Upper lobe of right lung (tissue), 1 donor: ENCODE results near the gene DARS1. TPM values are rescaled to one million over a fixed set of nuclear protein-coding genes. Genes with fewer than 3 reads are reported as not detected.

Experiments used
- ATAC-seq: fragments of 200-7000 bp; cut with Tn5 transposase; one replicate; pipeline ENCODE4 v1.9.1; 2020; ENCODE audit warnings: mild to moderate bottlenecking, moderate library complexity
- DNase-seq: peaks from one replicate; pipeline ENCODE4 v3.0.0-alpha.2; 2020
- H3K27ac ChIP-seq: fragments of 200-600 bp; one replicate; pipeline ENCODE4 v1.8.0; 2022
- H3K27me3 ChIP-seq: fragments of 200-600 bp; one replicate; pipeline ENCODE4 v1.8.0; 2022; ENCODE audit warnings: mild to moderate bottlenecking
- H3K36me3 ChIP-seq: fragments of 200-600 bp; one replicate; pipeline ENCODE4 v1.8.0; 2022
- H3K4me1 ChIP-seq: fragments of 200-600 bp; one replicate; pipeline ENCODE4 v1.8.0; 2022
- H3K4me3 ChIP-seq: fragments of 200-600 bp; one replicate; pipeline ENCODE4 v1.8.0; 2022; ENCODE audit warnings: mild to moderate bottlenecking
- H3K9me3 ChIP-seq: fragments of 200-600 bp; one replicate; pipeline ENCODE4 v1.8.0; 2022
- intact Hi-C: fragments of 100-400 bp; cut with DNase I; formaldehyde crosslinking; loops from one replicate; pipeline ENCODE4 v1.11.0; 2022
- total RNA-seq: library from RNA; stranded (reverse); fragmentation: NEBNext Ultra II Directional; extraction: Animal tissue kit (Norgen Biotek cat#: 25700); gene quantifications from one replicate; pipeline ENCODE4 v1.2.1, GENCODE V29; 2021
- TF ChIP-seq, protein P1 (sequence below): fragments of 200-600 bp; IDR thresholded peaks from one replicate; pipeline ENCODE4 v1.8.0; 2022; ENCODE audit warnings: antibody characterized with exemption
- donor health status: DM: no; HTN: yes; CAD: no; lungs with severe emphysema.

The DARS1 gene
- total RNA-seq, 1 donor from 2014 or later = 55.3 TPM

DNA sequence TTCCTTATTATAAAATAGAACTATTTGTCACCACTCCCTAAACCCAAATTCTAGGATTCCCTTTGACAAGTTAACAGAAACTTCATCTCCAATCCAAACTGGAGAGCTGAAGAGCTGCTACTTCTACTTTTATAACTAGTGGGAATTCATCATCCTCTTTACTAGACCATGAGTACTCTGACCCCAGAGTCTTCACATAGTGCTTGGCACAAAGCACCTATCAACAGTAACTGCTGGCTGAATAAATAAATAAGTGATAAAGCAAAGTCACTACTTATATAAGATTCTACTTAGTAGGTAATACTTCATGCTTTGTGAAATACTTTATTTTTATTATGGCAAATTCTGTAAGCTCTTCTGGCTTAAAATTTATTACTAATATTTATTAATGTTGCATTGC lies 49.5 kb downstream of the DARS1 start:
- ATAC-seq (no peak), DNase-seq (no peak)
- H3K36me3 ChIP-seq = peaks cover 27% of the 10 kb centered on the region
- no peaks in the 10 kb centered on the region for H3K4me1 ChIP-seq
- no peak overlapping the region for H3K4me3 ChIP-seq
- no peak overlapping the region for H3K27ac ChIP-seq
- TF ChIP-seq, protein P1, sequence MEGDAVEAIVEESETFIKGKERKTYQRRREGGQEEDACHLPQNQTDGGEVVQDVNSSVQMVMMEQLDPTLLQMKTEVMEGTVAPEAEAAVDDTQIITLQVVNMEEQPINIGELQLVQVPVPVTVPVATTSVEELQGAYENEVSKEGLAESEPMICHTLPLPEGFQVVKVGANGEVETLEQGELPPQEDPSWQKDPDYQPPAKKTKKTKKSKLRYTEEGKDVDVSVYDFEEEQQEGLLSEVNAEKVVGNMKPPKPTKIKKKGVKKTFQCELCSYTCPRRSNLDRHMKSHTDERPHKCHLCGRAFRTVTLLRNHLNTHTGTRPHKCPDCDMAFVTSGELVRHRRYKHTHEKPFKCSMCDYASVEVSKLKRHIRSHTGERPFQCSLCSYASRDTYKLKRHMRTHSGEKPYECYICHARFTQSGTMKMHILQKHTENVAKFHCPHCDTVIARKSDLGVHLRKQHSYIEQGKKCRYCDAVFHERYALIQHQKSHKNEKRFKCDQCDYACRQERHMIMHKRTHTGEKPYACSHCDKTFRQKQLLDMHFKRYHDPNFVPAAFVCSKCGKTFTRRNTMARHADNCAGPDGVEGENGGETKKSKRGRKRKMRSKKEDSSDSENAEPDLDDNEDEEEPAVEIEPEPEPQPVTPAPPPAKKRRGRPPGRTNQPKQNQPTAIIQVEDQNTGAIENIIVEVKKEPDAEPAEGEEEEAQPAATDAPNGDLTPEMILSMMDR = no peak
- H3K9me3 ChIP-seq = no peaks in the 10 kb centered on the region
- no peaks in the 10 kb centered on the region for H3K27me3 ChIP-seq
- intact Hi-C loops = no loop called here

DNA sequence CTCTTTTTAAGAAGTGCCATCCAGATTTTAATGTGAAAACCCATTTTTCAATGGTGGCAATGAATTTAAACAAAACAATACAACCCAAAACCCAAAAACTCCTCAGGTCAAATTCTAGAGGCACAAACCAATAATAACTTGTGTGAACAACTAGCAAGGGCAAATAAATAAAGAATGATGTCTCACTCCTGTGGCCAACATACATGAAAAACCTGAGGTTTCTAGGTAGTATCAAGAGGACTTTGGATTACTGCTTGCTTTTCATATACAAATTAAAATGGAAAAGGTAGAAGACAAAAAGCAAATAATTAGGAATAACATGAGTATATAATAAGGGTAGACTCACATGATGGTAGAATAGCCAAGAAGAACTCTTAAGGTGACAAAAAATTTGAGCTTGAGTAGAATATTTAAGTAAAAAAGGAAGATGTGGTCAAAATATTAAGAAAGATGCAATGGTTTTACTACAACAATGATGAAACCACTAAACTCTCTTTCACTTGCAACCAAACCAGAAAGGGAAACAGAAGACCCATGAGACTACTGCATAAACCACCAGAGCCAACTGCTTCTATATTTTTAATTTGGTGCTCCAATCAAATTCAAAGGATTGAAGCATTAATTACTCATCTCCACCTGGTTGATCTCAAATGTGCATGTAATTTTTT lies 53.5 kb downstream of the DARS1 start:
- DNase-seq (no peak), ATAC-seq (peak; percentile 30)
- Histone ChIP-seq H3K36me3 (peaks cover 48% of the 10 kb centered on the region), H3K27me3 (no peaks in the 10 kb centered on the region), H3K4me3 (no peak overlapping the region), H3K27ac (no peak overlapping the region), H3K9me3 (no peaks in the 10 kb centered on the region), H3K4me1 (no peaks in the 10 kb centered on the region)
- intact Hi-C loops = no loop called here
- TF ChIP-seq, protein P1 = no peak

DNA sequence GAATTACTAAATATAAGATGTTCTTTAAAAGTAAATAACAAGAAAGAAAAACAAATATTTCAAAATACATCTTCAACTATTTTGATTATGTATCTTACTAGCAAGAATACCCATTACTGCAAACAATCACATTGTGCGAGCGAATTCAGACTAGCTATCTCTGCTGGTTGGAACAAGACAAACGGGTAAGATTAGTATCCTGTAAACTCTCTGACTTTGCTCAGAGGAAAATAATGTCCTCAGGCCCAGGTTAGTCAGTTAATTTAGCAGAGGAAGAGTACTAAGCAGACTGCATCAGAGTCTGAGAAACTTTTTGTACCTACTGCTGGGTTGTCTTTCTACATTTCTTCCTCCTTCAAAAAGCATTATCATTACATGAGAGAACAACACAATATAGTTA lies 58.8 kb downstream of the DARS1 start:
- H3K4me3 ChIP-seq = no peak overlapping the region
- no peak for ATAC-seq
- peaks cover 41% of the 10 kb centered on the region for H3K36me3 ChIP-seq
- TF ChIP-seq, protein P1 = no peak
- H3K4me1 ChIP-seq = no peaks in the 10 kb centered on the region
- DNase-seq = no peak
- intact Hi-C loops = no loop called here
- H3K27me3 ChIP-seq = no peaks in the 10 kb centered on the region
- no peaks in the 10 kb centered on the region for H3K9me3 ChIP-seq
- H3K27ac ChIP-seq = no peak overlapping the region

DNA sequence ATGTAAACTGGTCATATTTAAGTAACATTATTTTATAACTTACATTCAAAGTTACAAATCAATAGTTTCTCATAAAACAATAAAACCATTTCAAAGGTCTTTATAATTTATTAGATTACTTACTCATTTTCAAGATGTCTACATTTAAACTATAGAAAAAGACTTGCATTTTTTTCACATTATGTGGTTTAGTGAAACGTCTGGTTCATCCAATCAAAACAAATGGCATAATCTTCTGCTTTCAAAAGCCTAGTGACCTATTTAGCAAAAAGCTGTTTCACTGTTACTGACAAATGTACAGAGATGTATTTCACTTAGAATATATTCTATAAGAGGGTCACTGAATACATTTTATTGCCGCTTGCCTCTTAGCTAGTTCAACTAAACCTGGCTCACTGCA lies 59.9 kb downstream of the DARS1 start:
- TF ChIP-seq, protein P1 = no peak
- Histone ChIP-seq H3K36me3 (peaks cover 32% of the 10 kb centered on the region), H3K27me3 (no peaks in the 10 kb centered on the region), H3K27ac (no peak overlapping the region), H3K4me1 (no peaks in the 10 kb centered on the region), H3K9me3 (no peaks in the 10 kb centered on the region), H3K4me3 (no peak overlapping the region)
- DNase-seq (no peak), ATAC-seq (no peak)
- intact Hi-C loops = no loop called here

DNA sequence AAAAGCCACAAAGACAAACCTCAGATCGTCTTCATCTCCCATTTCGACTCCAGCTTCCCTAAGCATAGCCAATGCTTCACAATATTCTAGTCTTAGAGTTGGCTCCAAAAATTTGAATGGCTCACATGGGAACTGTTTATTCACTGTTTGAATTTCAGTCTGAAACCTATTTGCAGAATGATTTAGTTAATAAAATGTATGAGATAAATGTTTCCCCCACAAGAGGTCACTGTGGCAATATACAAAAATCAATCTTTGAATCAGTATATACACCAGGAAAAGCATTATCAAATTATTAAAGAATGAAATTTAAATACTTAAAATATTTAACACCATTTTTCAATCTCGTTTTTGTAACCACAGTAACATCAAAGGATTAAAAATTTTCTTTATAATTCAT lies 69.2 kb downstream of the DARS1 start:
- ATAC-seq (no peak), DNase-seq (no peak)
- Histone ChIP-seq H3K27me3 (no peaks in the 10 kb centered on the region), H3K27ac (no peak overlapping the region), H3K4me3 (no peak overlapping the region), H3K4me1 (no peaks in the 10 kb centered on the region), H3K36me3 (peaks cover 34% of the 10 kb centered on the region), H3K9me3 (no peaks in the 10 kb centered on the region)
- intact Hi-C loops = loop anchor here (5.0 kb wide), 1 partner anchor 461 kb away; no protein-coding TSS in a partner anchor
- TF ChIP-seq, protein P1 = peak; percentile 58

DNA sequence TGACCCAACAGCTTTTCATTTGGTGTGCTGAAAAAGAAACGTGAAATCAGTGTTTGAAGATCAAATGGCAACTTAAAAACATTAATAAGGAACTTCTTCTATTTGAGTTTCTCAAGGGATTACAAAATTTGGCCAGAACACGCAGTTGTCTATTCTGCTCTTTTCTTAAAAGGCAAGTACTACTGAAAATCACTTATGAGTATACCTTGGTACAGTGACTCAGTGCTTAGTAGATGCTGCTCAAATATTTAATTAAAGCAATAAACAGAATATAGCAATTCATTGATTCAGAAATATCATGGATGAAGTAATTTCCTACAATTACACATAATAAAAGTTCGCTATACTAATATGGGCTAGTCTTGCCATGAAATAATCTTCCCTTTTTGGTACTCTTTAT lies 70.9 kb downstream of the DARS1 start:
- TF ChIP-seq, protein P1 = no peak
- H3K4me1 ChIP-seq = no peaks in the 10 kb centered on the region
- ATAC-seq (no peak), DNase-seq (no peak)
- H3K27me3 ChIP-seq = no peaks in the 10 kb centered on the region
- no peak overlapping the region for H3K4me3 ChIP-seq
- H3K36me3 ChIP-seq = peaks cover 45% of the 10 kb centered on the region
- H3K9me3 ChIP-seq = no peaks in the 10 kb centered on the region
- intact Hi-C loops = no loop called here
- H3K27ac ChIP-seq = no peak overlapping the region
